ENCODE measurements around the gene ZNF488.

The ZNF488 gene

DNA sequence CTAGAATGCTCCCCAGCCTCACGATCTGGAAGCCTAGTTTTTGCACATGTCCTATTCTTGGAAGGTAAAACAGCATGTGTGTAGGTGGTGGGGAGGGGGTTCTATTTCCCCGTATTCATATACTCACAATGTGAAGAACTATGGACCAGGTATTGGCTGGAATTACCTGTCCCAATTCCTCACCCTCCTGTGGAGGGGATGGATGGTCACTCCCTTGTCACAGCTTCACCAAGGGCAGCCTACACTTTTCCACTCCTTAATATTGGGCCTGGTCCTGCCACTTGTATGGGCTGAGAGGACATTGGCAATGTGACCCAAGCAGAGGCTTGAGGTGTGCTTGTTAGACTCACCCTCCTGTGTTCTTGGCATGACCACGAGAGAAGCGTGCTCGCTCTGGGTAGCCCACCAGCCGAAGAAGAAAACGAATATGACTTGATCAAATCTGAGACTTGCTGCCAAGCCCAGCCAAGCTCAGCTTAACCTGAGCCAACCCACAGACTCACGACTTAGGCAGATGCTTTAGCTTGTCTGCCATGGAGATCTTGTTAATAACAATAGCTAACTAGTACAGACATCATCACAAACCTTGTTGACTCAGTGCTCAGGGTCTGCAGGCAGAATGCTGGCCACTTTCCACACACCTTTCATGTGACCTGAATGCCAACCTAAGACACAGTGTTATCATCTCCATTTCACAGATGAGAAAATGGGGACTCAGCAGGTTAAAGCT, 17.2 kb downstream of the ZNF488 start:
- TF ChIP-seq SPI1 (IDR thresholded peaks at IDR 0.05; ENCODE audit: borderline replicate concordance, low read depth): no peak
- no peak for TF ChIP-seq POLR2AphosphoS5 (IDR thresholded peaks at IDR 0.05; ENCODE audit: low read depth)
- no peak for TF ChIP-seq REST (IDR thresholded peaks at IDR 0.05; ENCODE audit: insufficient replicate concordance, low read depth)
- no peak for TF ChIP-seq GABPA (IDR thresholded peaks at IDR 0.05; ENCODE audit: low read depth)
- no peak for TF ChIP-seq CTCF (IDR thresholded peaks at IDR 0.05; ENCODE audit: insufficient read depth, low read length)
- Histone ChIP-seq H3K27me3 (ENCODE audit: insufficient read depth, poor library complexity, severe bottlenecking) (no peaks in the 10 kb centered on the region), H3K27ac (replicated peaks) (no peak overlapping the region), H3K4me3 (replicated peaks; ENCODE audit: insufficient read depth, low read length) (no peak overlapping the region)
- DNase-seq (ENCODE audit: low read depth in 1 of 2, low spot score in 1 of 2): no peak

DNA sequence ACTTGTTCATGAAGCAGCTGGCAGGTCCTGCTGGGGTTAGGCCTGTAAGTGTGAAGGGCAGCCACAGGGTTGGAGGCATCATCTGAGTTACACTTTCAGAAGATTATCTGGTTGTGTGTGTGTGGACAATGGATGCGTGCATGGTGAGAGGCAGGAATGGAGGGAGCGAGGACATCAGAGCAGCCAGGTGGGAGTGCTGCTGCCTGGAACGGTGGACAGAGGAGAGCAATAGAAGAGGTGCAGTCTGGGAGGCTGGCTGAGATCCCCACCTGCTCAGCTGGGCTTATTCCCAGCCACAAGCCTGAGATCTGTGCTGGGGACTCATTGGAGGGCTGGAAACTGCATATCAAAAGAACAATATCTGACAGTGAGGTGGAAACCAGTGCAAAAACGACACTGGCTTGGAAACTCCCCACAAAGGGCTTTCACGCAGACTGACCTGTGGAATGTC, 17.9 kb downstream of the ZNF488 start:
- Histone ChIP-seq H3K27me3 (ENCODE audit: insufficient read depth, poor library complexity, severe bottlenecking) (no peaks in the 10 kb centered on the region), H3K27ac (replicated peaks) (no peak overlapping the region), H3K4me3 (replicated peaks; ENCODE audit: insufficient read depth, low read length) (no peak overlapping the region)
- TF ChIP-seq GABPA (IDR thresholded peaks at IDR 0.05; ENCODE audit: low read depth) (no peak), POLR2AphosphoS5 (IDR thresholded peaks at IDR 0.05; ENCODE audit: low read depth) (no peak)
- DNase-seq (ENCODE audit: low read depth in 1 of 2, low spot score in 1 of 2): no peak

GRCh38 chr10:47365431-47366180, 18.5 kb downstream of the ZNF488 start:
- Histone ChIP-seq H3K27me3 (ENCODE audit: insufficient read depth, poor library complexity, severe bottlenecking) (no peaks in the 10 kb centered on the region), H3K27ac (replicated peaks) (no peak overlapping the region), H3K4me3 (replicated peaks; ENCODE audit: insufficient read depth, low read length) (no peak overlapping the region)
- TF ChIP-seq REST (IDR thresholded peaks at IDR 0.05; ENCODE audit: insufficient replicate concordance, low read depth) (no peak), POLR2AphosphoS5 (IDR thresholded peaks at IDR 0.05; ENCODE audit: low read depth) (no peak), CTCF (IDR thresholded peaks at IDR 0.05; ENCODE audit: insufficient read depth, low read length) (no peak), SPI1 (IDR thresholded peaks at IDR 0.05; ENCODE audit: borderline replicate concordance, low read depth) (no peak), GABPA (IDR thresholded peaks at IDR 0.05; ENCODE audit: low read depth) (no peak)
- DNase-seq (ENCODE audit: low read depth in 1 of 2, low spot score in 1 of 2): no peak

- Histone ChIP-seq H3K4me3 (replicated peaks; ENCODE audit: insufficient read depth, low read length) (no peak overlapping the region), H3K27ac (replicated peaks) (no peak overlapping the region), H3K27me3 (ENCODE audit: insufficient read depth, poor library complexity, severe bottlenecking) (no peaks in the 10 kb centered on the region)
- DNase-seq (ENCODE audit: low read depth in 1 of 2, low spot score in 1 of 2): no peak
- TF ChIP-seq CTCF (IDR thresholded peaks at IDR 0.05; ENCODE audit: insufficient read depth, low read length) (no peak), SPI1 (IDR thresholded peaks at IDR 0.05; ENCODE audit: borderline replicate concordance, low read depth) (no peak), REST (IDR thresholded peaks at IDR 0.05; ENCODE audit: insufficient replicate concordance, low read depth) (no peak), GABPA (IDR thresholded peaks at IDR 0.05; ENCODE audit: low read depth) (no peak), POLR2AphosphoS5 (IDR thresholded peaks at IDR 0.05; ENCODE audit: low read depth) (no peak)
These were observed 19.2 kb downstream of the ZNF488 start for GRCh38 chr10:47364911-47365310.
